ENCODE measurements around the gene ANO10.

- TF ChIP-seq CTCF (IDR thresholded peaks at IDR 0.05) (no peak), EP300 (IDR thresholded peaks at IDR 0.05) (no peak), POLR2A (IDR thresholded peaks at IDR 0.05) (no peak)
These were observed 256.9 kb downstream of the ANO10 start for GRCh38 chr3:43364926-43365325.

Measured in stomach (tissue), 4 donors.